CD4-positive, alpha-beta T cell treated with Interleukin-15 for 4 hours (primary cell): ENCODE measurements around the gene B3GALT4.

Experiments used
- DNase-seq: peaks from one replicate; pipeline ENCODE4 v3.0.0-alpha.2; 2020; ENCODE audit warnings: low spot score

B3GALT4 gene

GRCh38 chr6:33292996-33293682 lies 16.2 kb downstream of the B3GALT4 start:
- DNase-seq = no peak

DNA sequence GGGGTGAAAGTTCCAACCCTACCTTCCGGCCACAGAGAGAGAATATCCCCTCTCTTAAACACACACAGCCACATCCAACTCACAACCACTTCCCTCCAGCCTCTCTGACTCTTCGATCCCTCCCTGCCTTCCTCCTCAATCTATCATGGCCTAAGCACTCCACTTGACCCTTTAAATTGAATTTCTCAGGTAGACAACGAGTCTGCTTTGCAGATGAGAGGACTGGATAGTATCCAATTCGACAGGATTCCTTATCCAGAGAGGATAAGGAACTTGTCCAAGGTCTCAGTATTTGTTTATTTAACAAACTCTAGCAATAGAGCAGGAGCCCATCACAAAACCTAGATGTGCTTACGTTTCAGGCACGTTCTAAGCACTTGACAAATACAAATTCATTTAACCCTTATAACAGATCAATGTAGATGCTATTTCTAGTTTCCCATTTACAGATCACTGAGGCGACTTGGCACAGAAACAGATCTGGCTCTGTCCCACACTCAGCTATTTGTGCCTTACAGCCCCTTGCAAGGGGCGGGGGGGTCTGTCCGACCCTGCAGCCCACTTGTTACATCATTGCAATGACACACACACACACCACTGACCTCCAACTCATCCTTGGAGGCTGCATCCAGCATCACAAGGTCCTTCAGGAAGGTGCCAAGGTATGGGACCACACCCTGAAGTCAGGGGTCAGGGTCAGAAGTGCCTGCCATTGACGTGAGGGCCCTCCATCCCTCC lies 17.3 kb downstream of the B3GALT4 start:
- no peak for DNase-seq

DNA sequence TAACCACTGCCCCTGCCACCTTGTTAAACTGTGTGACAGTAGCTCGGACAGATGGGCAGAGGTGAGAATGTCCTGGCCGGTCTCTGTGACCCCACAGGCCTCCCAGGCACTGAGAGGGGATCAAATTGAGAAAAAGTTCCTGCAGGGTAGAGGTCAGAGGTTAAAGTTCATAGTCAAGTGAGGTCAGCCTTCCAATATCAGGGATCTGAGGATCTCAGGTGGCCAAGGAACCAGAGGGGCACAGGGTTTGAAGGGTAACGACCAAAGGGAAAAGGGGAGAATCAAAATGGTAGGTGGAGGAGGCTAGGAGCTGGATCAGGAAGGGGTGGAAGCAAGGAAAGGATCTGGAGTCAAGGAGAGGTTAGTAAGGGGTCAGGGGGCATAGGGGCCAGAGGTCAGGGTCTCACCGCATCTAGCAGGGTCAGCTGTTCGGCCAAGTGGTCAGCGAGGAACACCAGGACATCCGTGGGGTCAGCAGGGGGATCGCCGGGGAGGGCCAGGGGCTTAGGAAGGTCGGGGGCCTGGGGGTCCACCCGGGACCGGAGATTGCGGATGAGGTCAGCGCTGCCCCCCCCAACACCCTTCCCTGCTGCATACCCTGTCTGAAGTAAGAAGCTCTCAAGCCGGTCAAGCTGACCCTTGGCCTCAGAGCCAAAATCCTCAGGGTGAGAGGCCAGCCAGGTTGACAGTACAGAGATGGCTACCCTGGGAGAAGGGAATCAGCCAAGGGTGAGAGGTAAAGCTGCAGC lies 18.9 kb downstream of the B3GALT4 start:
- DNase-seq = no peak

DNA sequence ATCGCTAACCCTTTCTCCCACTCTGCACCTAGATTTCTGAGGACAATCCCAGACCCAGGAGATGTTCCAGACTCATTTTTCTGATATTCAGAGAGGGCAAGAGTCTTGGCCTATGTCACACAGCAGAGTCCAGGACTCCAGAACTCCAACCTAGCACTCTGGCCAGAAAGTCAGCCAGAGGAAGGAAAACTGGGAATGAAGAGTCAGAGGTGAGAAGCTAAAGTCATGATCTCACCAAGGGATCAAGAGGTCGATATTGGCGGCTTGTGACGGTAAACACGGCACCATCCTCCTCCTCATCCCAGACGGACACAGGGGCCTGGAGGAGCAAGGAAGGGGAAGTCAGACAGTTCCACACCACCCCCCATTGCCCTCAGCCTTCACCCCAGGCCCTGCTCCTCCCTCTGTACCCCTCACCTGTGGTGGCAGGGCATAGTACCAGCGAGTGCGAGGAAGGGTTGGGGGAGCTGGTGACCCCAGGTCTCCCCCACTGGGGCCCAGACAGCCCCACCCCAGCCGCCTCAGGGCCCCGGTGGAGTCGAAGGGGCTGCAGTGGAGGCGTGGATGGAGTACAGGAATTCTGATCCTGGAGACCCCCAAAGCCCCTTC lies 20.0 kb downstream of the B3GALT4 start:
- no peak for DNase-seq

DNA sequence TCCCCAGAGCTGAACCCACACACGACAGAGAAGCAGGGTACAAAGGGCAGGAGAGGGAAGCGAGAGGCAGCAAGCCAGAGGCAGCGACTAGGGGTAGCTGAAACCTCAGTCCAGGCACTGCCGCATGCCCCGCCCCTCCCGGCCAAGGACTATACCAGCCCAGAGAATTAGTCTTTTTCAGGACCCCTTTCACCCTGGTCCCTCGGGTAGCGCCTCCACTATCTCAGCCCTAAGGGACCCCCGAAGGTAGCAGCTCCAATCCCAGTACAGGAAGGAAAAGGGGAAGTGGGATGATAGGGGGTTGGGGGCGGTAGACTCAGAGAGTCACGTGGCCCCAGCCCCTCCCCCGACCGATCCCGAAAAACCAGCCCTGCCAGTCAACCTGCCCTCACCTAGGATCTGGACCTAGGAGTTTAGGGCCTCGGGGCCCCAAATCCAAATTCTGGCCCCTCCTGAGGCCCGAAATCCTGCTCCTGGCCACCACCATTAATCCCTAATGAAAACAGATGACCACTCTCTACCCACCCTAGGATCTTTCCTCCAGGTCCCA lies 20.6 kb downstream of the B3GALT4 start:
- no peak for DNase-seq

DNA sequence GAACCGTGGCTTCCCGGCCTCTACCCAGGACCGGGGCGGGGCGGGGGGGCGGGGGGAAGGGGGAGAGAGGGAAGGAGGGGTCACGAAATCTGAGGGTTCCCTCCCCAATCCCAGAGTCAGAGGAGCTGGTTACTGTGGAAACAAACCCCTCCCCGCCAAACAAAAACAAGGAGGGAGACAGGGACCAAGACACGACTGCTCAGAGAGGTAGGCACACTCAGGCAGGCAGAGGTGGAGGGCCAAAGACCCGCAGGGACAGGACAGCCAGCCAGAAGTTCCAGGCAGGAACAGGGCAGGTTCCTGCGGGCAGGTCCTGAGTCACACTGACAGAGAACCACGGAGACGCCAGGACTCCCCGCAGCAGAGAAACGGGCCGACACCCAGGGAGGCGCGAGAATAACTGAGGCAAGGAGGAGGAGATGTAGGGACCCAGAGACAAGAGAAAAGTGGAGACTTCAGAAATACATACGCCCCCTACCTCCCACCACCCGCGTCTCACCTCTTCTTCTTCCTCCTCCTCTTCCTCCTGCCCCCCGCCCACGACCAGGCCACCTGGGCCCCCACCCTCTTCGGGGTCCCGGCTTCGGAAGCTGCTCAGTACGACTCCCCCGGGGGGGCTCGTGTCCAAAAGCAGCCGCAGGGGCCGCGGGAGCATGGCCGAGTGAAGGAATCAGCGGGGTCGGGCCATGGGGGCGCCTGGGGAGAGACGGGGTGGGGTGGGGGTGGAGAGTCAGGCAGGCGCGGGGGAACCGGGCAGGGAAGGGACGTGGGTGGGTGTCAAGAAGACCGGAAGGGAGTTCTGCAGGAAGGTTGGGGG lies 21.2 kb downstream of the B3GALT4 start:
- DNase-seq = peak; percentile 87

DNA sequence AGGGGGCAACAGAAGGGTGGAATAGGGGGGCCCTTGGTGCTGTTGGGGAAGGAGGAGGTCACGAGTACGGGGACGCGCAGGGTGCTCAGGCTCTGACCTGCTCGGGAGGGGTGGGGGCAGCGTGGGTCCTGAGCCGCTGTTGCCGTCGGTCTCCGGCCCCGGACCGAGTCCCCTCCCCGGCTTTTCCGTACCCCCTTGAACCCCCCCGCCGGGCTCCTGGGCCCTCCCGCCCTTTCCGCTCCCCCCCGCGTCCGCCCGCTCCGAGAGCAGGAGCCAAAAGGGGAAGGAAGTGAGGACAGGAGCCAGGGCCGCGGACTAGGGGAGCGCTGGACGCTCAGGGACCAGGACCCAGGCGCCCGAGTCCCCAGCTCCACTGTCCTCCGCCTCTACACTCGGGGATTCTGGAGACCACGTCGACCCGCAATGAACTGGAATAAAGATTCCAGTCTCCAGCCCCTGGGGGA lies 21.9 kb downstream of the B3GALT4 start, which contains the start of gene RGL2:
Gene RGL2, minus strand, starts transcription at position 170 of the 464 bp plus-strand sequence. CDS start 332 bp downstream, outside the sequence.
- peak; percentile 64 for DNase-seq

GRCh38 chr6:33299237-33299944 lies 22.5 kb downstream of the B3GALT4 start:
- peak; percentile 93 for DNase-seq

DNA sequence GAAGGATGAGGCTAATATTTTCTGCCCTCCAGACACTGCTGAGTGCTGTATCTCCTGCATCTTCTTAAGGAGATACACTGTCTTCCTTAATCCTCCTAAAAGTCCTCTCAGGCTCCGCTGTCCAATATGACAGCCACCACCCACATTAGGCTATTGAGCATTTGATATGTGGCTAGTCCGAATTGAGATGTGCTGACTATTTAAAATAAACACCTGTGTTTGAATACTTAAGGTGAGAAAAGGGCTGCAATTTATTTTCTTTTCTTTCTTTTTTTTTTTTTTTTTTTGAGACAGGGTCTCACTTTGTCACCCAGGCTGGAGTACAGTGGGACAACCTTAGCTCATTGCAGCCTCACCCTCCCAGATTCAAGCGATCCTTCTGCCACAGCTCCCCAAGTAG lies 25.0 kb downstream of the B3GALT4 start:
- DNase-seq = no peak

DNA sequence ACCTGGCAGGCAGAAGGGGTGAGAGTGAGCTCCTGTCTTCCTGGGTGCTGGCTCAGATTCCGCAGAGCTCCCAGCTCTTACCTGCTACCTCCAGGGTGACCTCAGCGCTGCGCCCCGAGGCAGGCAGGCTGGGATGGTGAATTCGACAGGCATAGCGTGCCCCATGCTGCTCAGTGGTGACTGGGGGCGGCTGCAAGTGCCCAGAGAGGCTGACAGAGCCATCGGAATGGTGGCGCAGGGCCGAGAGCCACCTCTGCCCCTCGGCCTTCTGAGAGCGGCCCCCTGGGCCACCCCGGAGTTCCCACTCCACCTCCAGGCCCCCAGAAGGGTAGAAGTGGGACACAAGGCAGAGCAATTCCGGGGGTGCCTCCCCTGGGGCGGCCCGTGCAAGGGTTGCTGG lies 27.3 kb downstream of the B3GALT4 start:
- DNase-seq = no peak

GRCh38 chr6:33305052-33305451 lies 28.1 kb downstream of the B3GALT4 start:
- DNase-seq = no peak

GRCh38 chr6:33306356-33306755 lies 29.4 kb downstream of the B3GALT4 start:
- DNase-seq = no peak

DNA sequence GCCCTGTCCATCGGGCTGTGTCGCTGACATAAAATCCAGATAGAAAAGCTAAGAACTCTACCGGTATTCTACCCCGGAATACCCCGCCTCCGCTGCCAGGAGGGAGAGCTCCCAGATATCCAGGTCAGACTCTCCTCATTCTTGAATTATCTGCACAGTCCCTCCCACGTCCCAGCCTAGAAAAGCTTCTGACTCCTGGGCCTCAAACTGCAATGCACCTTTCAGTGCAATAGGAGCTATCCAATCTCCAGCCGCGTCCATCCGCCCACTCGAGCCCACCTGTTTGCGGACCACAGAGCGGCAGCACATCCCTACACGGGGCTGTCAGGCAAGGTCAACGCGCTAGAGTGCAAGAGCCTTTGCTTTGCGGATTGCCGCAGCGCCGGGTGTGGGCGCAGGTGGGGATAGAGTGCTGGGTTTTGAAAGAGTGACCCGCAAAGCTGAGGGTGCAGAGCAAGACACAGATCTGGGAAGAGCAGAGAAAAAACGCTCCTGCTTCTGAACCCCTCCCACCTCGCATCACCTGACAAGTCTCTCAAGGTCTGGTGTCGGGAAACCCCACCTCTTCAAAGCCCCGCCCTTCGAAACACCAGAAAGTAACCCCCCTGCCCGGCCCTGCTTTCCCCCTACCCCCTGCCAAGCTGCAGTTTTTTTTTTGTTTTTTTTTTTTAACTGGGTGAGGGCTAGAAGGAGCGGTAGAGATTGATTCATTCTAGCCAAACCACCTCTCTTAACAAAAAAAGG lies 35.6 kb downstream of the B3GALT4 start:
- peak; percentile 91 for DNase-seq

DNA sequence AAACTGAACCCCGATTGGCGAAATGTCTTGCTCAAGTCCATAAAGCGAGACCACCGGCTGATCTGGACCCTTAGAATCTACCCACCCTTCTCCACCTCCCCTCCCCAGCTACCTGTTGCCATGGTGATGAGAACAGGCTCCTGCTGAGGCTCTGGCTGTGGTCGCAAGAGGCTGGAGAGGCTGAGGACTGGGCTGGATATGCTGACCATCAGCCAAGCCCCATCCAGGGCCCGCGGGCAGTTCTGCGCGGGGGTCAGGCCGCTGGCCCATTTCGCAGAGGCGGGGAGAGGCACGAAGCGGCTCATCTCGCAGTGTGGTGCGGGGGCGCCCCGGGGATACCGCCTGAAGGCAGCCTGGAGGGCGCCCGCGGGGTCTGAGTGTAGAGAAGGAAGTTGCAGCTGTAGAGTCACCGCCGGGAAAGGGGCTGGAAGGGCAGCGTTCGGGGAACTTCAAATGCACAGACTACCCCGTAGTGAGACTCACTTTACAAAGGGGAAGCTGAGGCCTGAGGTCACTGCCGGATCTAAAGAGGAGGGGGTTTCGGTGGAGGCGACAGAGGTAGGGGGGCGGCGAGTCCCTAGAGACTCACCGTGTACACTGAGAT lies 36.3 kb downstream of the B3GALT4 start:
- DNase-seq = peak; percentile 25

GRCh38 chr6:33313709-33314514 lies 37.0 kb downstream of the B3GALT4 start, which contains the start of gene TAPBP:
TAPBP (minus strand) TSS chr6:33314078; CDS start chr6:33314041, 37 bp downstream.
- DNase-seq = peak; percentile 92

GRCh38 chr6:33314515-33314942 lies 37.6 kb downstream of the B3GALT4 start:
- peak; percentile 89 for DNase-seq

DNA sequence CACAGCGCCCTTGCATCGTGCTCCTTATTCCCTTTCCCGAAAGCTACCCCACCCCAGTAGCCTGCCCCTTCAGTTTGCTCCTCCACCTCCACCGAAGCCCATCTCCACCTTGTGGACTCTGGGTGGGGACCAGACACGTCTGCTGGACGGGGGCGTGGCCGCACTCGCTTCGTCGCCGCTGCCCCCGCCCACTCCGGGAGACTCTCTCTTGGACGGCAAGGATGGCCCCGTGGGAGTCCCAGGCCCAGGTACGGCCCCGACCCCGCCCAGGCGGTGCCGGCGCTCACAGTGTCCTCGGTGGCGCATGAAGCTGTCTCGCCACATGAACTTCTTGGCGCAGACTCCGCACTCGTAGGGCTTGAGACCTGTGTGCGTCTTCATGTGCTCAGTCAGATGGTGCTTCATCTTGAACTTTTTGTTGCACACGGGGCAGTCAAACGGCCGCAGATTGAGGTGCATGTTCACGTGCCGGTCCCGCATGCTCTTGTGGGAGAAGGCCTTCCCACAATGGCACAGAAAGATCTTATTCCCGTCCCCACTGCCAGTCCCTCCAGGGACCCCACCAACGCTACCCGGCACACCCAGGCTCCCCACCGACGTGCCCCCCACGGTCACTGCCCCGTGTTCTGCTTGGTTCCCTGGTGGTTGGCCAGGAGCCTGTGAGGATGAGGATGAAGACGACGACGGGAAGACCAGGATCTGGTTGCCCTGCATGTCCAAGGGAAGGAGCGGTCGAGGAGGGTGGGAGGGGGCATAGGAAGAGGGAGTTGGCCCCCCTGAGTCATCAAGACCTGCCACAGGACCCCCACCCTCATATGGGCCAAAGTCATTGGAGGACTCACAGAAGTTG lies 38.2 kb downstream of the B3GALT4 start:
- DNase-seq = no peak
